ENCODE measurements around the gene CYP3A7.

DNA sequence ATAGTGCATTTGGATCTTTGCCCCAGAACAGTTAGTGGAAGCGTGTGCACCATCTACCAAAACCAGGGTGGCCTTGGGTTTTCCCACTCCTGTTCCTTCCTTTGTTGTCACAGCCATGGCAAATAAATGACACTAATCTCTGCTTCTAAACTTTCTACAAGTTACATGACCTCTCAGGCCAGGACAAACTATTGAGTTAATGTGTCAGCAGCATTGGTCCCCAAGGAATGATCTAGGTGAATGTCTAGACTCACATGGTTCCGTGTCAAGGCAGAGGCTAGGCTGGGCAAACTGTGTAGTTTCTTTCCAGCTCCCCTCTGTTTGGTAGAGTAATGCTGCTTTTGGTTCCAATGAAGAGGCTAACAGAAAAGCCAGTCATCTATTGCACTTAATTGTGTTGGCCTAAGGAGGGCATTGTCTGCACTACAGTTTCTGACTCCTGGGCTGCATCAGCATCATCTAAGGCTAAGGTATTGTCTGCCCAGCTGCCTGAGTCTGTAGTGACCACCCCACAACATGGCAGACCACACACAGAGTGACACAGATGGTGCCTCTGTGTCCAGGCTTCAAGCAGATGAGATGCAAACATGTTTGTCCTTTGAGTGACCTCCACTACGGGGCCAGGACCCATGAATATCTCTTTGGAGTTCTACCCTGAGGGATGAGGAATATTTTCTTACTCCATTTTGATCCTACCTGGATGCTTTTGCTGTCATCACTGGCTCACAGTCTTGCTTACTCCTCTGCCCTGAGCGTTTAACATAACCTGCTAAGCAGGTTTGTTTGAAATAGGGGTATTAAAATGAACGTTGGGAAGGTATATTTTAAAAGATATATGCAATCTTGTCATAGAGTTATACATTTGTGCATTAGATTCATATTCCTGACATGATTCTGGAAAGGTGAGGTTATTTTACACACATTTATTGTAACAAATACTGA is 47.3 kb upstream of the CYP3A7 start:
- TF ChIP-seq POLR2A (IDR thresholded peaks at IDR 0.05) (no peak), CTCF (IDR thresholded peaks at IDR 0.05) (no peak)
